Activated CD4-positive, alpha-beta memory T cell treated with anti-CD3 and anti-CD28 coated beads for 36 hours (primary cell): ENCODE measurements around the gene ABCB10. TPM values are rescaled to one million over a fixed set of nuclear protein-coding genes. Genes with fewer than 3 reads are reported as not detected.
"Not testable (repeated sequence)": the region's sequence is repeated elsewhere in the genome, so short reads cannot be mapped to it uniquely, and the experiment has no call there.

Source experiments
- CTCF ChIA-PET: fragments of 350-600 bp; sonication (Branson Sonifier 250); formaldehyde crosslinking; loops from one replicate; lab custom pipeline; 2021; ENCODE audit warnings: antibody characterized with exemption, inconsistent platforms; lab: Charles Lee
- POLR2A ChIA-PET: fragments of 350-600 bp; sonication (Branson Sonifier 250); formaldehyde crosslinking; loops from one replicate; lab custom pipeline; 2021; ENCODE audit warnings: antibody characterized with exemption; lab: Charles Lee
- DNase-seq: peaks from one replicate; pipeline ENCODE4 v3.0.0-alpha.2; 2020
- H3K27ac Mint-ChIP-seq: one replicate; pipeline ENCODE4 v1.8.0; 2021; ENCODE audit warnings: mixed read lengths
- H3K27me3 Mint-ChIP-seq: one replicate; pipeline ENCODE4 v1.8.0; 2021; ENCODE audit warnings: mixed read lengths
- H3K36me3 Mint-ChIP-seq: one replicate; pipeline ENCODE4 v1.8.0; 2021; ENCODE audit warnings: mixed read lengths
- H3K4me1 Mint-ChIP-seq: one replicate; pipeline ENCODE4 v1.8.0; 2021; ENCODE audit warnings: low read depth, mixed read lengths
- H3K4me3 Mint-ChIP-seq: one replicate; pipeline ENCODE4 v1.8.0; 2021; ENCODE audit warnings: mild to moderate bottlenecking, mixed read lengths
- H3K9me3 Mint-ChIP-seq: one replicate; pipeline ENCODE4 v1.8.0; 2021; ENCODE audit warnings: mixed read lengths
- intact Hi-C: fragments of 100-400 bp; cut with micrococcal nuclease; formaldehyde crosslinking; loops from one replicate; pipeline ENCODE4 v1.15.1; 2023
- total RNA-seq, 2 experiments: library from RNA; stranded (reverse); gene quantifications; one replicate each; pipeline ENCODE4 v1.2.3, GENCODE V29; 2021

ABCB10 gene
- total RNA-seq, 2 experiments from 2014 or later, result 30.8 to 31.0 TPM

DNA sequence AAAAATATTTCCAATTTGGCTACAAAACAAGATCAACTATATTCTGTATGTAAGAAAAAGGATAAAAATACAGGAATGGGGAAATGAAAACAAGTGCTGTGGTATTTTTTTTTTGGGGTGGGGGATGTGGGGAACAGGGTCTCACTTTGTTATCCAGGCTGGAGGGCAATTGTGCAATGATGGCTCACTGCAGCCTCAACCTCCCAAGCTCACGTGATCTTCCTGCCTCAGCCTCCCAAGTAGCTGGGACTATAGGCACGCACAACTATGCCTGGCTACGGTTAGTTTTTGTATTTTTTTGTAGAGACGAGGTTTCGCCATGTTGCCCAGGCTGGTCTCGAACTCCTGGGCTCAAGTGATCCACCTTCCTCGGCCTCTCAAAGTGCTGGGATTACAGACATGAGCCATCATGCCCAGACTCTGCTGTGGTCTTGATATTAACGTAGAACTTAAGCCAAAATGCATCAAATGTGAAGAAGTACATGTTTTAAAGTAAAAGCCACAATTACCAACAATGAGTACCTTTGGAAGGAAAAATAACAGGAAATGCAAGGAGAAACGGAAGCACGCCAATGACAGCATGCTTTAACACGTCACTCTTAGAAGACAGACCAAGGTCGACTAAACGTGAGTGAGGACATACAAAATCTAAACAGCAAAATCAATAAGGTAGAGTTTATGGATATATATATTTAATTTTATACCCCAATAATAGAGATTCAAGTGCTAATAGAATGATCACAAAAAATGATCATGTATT is 8.8 kb upstream of the ABCB10 start:
- POLR2A ChIA-PET, result no interaction called here
- Mint-ChIP-seq H3K4me1 (peaks cover under 1% of the 10 kb centered on the region), H3K27ac (no peak overlapping the region), H3K36me3 (no peaks in the 10 kb centered on the region), H3K4me3 (no peak overlapping the region), H3K9me3 (no peaks in the 10 kb centered on the region), H3K27me3 (no peaks in the 10 kb centered on the region)
- intact Hi-C loops, result no loop called here
- CTCF ChIA-PET, result interaction anchor here (0.6 kb wide), 1 partner anchor 71 kb away, joined by 3 read pairs; no protein-coding TSS in a partner anchor
- no peak for DNase-seq

- intact Hi-C loops, result no loop called here
- Mint-ChIP-seq H3K4me1 (peaks cover 8% of the 10 kb centered on the region), H3K27me3 (no peaks in the 10 kb centered on the region), H3K4me3 (no peak overlapping the region), H3K27ac (no peak overlapping the region), H3K9me3 (no peaks in the 10 kb centered on the region), H3K36me3 (no peaks in the 10 kb centered on the region)
- ChIA-PET POLR2A (no interaction called here), CTCF (no interaction called here)
- no peak for DNase-seq
Observed at GRCh38 chr1:229563701-229564100, 5.2 kb upstream of the ABCB10 start.

GRCh38 chr1:229563241-229563640 is 4.7 kb upstream of the ABCB10 start:
- H3K27ac Mint-ChIP-seq, result no peak overlapping the region
- CTCF ChIA-PET, result no interaction called here
- H3K36me3 Mint-ChIP-seq, result no peaks in the 10 kb centered on the region

GRCh38 chr1:229562686-229563085 is 4.2 kb upstream of the ABCB10 start:
- no peaks in the 10 kb centered on the region for H3K9me3 Mint-ChIP-seq
- H3K27me3 Mint-ChIP-seq, result no peaks in the 10 kb centered on the region
- no peaks in the 10 kb centered on the region for H3K36me3 Mint-ChIP-seq
- ChIA-PET POLR2A (no interaction called here), CTCF (no interaction called here)
- H3K4me3 Mint-ChIP-seq, result no peak overlapping the region
- H3K4me1 Mint-ChIP-seq, result peaks cover 9% of the 10 kb centered on the region
- intact Hi-C loops, result no loop called here
- DNase-seq, result no peak
- H3K27ac Mint-ChIP-seq, result no peak overlapping the region

More at GRCh38 chr1:229563241-229563640, 4.7 kb upstream of the ABCB10 start:
- Mint-ChIP-seq H3K27me3 (no peaks in the 10 kb centered on the region), H3K9me3 (no peaks in the 10 kb centered on the region), H3K4me3 (no peak overlapping the region), H3K4me1 (peaks cover 8% of the 10 kb centered on the region)
- no peak for DNase-seq
- intact Hi-C loops, result no loop called here
- POLR2A ChIA-PET, result no interaction called here

GRCh38 chr1:229561141-229561540 is 2.6 kb upstream of the ABCB10 start:
- no peaks in the 10 kb centered on the region for H3K27me3 Mint-ChIP-seq
- H3K9me3 Mint-ChIP-seq, result no peaks in the 10 kb centered on the region
- H3K4me1 Mint-ChIP-seq, result peaks cover 23% of the 10 kb centered on the region
- no peak overlapping the region for H3K4me3 Mint-ChIP-seq
- intact Hi-C loops, result no loop called here
- no peak for DNase-seq
- ChIA-PET POLR2A (no interaction called here), CTCF (no interaction called here)
- no peak overlapping the region for H3K27ac Mint-ChIP-seq
- H3K36me3 Mint-ChIP-seq, result no peaks in the 10 kb centered on the region

DNA sequence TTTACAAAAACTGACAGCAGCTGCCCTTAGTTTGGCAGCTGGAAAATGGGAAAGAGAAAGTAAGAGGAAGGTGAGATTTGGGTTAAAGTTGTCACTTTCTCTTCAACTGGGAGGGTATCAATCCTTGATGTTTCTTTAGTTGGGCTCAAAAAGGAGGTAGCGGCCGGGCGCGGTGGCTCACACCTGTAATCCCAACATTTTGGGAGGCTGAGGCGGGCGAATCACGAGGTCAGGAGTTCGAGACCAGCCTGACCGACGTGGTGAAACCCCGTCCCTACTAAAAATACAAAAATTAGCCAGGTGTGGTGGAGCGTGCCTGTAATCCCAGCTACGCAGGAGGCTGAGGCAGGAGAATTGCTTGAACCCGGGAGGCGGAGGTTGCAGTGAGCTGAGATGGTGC is 1.6 kb upstream of the ABCB10 start:
- intact Hi-C loops, H3K27ac Mint-ChIP-seq, H3K36me3 Mint-ChIP-seq, H3K9me3 Mint-ChIP-seq, DNase-seq, H3K4me3 Mint-ChIP-seq, H3K27me3 Mint-ChIP-seq: not testable (repeated sequence)
- CTCF ChIA-PET, result interaction anchor here (1.0 kb wide), 1 partner anchor 22 kb away, joined by 4 read pairs; no protein-coding TSS in a partner anchor
- POLR2A ChIA-PET, result interaction anchor here (2.1 kb wide), 1 partner anchor 64 kb away, joined by 7 read pairs; no protein-coding TSS in a partner anchor
- H3K4me1 Mint-ChIP-seq, result peaks cover 27% of the 10 kb centered on the region

- peaks cover 33% of the 10 kb centered on the region for H3K4me1 Mint-ChIP-seq
- intact Hi-C loops, result loop anchor here (1.0 to 5.0 kb wide), 7 partner anchors 51 to 747 kb away; partner anchors contain the start of genes CCSAP, NUP133, RAB4A and TAF5L
- not testable (repeated sequence) for H3K9me3 Mint-ChIP-seq, H3K36me3 Mint-ChIP-seq, H3K27me3 Mint-ChIP-seq
- DNase-seq, result peak; percentile 23
- peak overlapping the region; percentile 85 for H3K27ac Mint-ChIP-seq
- peak overlapping the region; percentile 91 for H3K4me3 Mint-ChIP-seq
- CTCF ChIA-PET, result interaction anchor here (0.7 to 1.5 kb wide), 11 partner anchors 29 to 304 kb away, joined by 3 to 16 read pairs (median 4); partner anchors contain the start of genes CCSAP, NUP133, TAF5L and URB2
- POLR2A ChIA-PET, result interaction anchor here (0.6 to 3.6 kb wide), 6 partner anchors 22 to 119 kb away, joined by 3 to 17 read pairs (median 6); partner anchors contain the start of genes NUP133, TAF5L and URB2
Observed at GRCh38 chr1:229559336-229559801, 862 bp upstream of the ABCB10 start.

DNA sequence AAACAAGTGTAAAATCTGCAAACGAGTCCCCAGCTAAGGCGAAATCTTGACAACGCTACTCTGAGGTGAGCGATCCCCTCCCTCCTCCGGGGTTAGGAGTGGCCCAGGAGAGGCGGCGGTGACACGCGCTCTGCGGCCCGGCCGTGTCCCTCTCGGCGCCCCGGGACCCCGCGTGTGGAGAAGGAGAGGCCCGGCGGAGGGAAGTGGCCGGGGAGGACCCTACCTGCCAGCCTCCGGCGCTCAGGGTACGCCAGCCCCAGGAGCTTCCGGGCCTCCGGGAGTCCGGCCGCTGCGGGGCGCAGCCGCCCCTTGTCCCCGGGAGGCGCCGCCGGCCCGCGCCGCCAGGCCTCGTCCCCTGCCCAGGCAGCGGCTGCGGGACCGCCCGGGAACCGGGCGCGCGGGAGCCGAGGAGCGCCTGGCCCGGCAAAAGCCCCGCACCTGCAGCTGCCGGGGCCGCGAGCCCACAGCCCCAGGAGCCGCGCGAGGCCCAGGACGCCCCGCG is 543 bp downstream of the ABCB10 start:
- ChIA-PET CTCF (interaction anchor here (0.6 to 1.5 kb wide), 11 partner anchors 27 to 302 kb away, joined by 3 to 16 read pairs (median 4); partner anchors contain the start of genes CCSAP, NUP133, TAF5L and URB2), POLR2A (interaction anchor here (0.6 to 3.6 kb wide), 5 partner anchors 49 to 1483 kb away, joined by 3 to 17 read pairs (median 3); partner anchors contain the start of genes NUP133, TAF5L and URB2)
- peak; percentile 46 for DNase-seq
- Mint-ChIP-seq H3K27me3 (no peaks in the 10 kb centered on the region), H3K9me3 (no peaks in the 10 kb centered on the region), H3K27ac (peak overlapping the region; percentile 87), H3K36me3 (peaks cover 2% of the 10 kb centered on the region), H3K4me3 (peak overlapping the region; percentile 88), H3K4me1 (peaks cover 41% of the 10 kb centered on the region)
- intact Hi-C loops, result loop anchor here (2.0 to 5.0 kb wide), 4 partner anchors 216 to 749 kb away; partner anchors contain the start of genes CCSAP and RAB4A

DNA sequence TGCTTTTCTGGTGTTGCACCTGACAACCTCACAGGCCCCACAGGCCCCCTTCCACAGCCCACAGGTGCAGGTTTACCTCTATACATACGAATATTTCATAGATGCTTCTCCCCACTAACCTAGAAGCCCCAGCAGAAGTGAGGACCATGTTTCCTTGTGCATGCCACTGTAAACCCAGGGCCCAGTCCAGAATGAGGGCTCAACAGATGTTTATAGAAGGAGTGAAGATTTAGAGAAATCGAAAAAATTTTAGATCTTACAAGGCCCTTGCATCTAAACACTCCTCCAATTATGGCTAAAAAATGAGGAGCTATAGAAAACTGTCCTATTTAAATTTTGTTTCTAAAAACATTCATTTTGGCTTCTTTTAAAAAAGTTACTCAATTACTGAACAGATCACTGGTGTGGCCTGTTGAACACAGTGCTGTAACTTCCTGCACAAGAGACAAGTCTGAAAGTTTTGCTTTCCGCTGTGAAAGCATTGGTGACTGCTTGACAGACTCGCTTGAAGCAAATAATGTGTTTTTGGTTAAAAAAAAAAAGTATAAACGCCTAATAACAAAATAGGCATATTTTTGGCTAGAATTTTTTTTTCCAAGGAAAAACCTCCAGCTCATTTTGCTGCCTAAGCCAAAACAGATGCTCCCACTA is 1.2 kb downstream of the ABCB10 start:
- ChIA-PET CTCF (interaction anchor here (0.6 to 1.4 kb wide), 3 partner anchors 68 to 104 kb away, joined by 3 to 4 read pairs (median 4); no protein-coding TSS in a partner anchor), POLR2A (interaction anchor here (0.6 to 3.6 kb wide), 4 partner anchors 49 to 1483 kb away, joined by 3 to 17 read pairs (median 5); partner anchors contain the start of genes NUP133, TAF5L and URB2)
- H3K27ac Mint-ChIP-seq, result peak overlapping the region; percentile 87
- peaks cover 2% of the 10 kb centered on the region for H3K36me3 Mint-ChIP-seq
- intact Hi-C loops, result loop anchor here (5.0 kb wide), 3 partner anchors 215 to 550 kb away; partner anchors contain the start of genes CCSAP and RAB4A
- peak; percentile 34 for DNase-seq
- no peaks in the 10 kb centered on the region for H3K9me3 Mint-ChIP-seq
- H3K4me1 Mint-ChIP-seq, result peaks cover 47% of the 10 kb centered on the region
- no peaks in the 10 kb centered on the region for H3K27me3 Mint-ChIP-seq
- H3K4me3 Mint-ChIP-seq, result peak overlapping the region; percentile 88

- Mint-ChIP-seq H3K4me3 (no peak overlapping the region), H3K36me3 (peaks cover 2% of the 10 kb centered on the region), H3K27ac (peak overlapping the region; percentile 36), H3K27me3 (no peaks in the 10 kb centered on the region), H3K4me1 (peaks cover 50% of the 10 kb centered on the region), H3K9me3 (no peaks in the 10 kb centered on the region)
- ChIA-PET CTCF (no interaction called here), POLR2A (no interaction called here)
- DNase-seq, result no peak
- intact Hi-C loops, result loop anchor here (5.0 kb wide), 3 partner anchors 213 to 552 kb away; partner anchors contain the start of genes CCSAP and RAB4A
Observed at GRCh38 chr1:229554886-229555621, 3.5 kb downstream of the ABCB10 start.

DNA sequence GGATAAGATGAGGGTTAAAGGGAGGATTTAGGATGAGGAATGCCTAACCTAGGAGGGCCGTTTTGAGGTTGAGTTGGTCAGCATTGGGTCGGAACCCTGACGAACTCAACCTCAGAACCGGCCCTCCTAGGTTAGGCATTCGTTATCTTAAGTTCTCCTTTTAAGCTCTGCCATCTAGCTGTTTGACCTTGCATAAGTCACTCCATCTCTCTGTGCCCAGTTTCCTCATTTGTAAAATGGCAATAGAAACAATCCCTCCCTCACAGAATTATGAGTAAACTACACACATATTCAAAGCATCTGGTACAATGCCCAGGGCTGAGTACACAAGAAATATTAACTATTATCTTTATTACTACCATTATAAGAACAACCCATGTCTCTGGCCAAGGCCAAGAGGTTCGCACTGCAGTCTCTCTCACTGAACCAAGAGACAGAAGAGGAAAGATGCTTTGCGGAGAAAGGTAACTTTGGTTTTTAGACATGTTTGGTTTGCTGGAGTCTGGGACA is 4.8 kb downstream of the ABCB10 start:
- Mint-ChIP-seq H3K4me3 (no peak overlapping the region), H3K9me3 (no peaks in the 10 kb centered on the region), H3K27me3 (no peaks in the 10 kb centered on the region), H3K27ac (no peak overlapping the region), H3K4me1 (peaks cover 42% of the 10 kb centered on the region), H3K36me3 (peaks cover 4% of the 10 kb centered on the region)
- DNase-seq, result no peak
- ChIA-PET POLR2A (no interaction called here), CTCF (no interaction called here)
- intact Hi-C loops, result no loop called here
